OCI-LY1 (cell line): ENCODE results near the gene IFNK.

Source experiments
- CTCF ChIP-seq: fragments of 200-600 bp; sonication (generic), shearing (Covaris generic); IDR thresholded peaks from 2 replicates; pipeline ENCODE4 v1.5.1; 2017; ENCODE audit warnings: mild to moderate bottlenecking, antibody characterized with exemption, low read length, moderate library complexity, mixed read lengths
- EZH2 ChIP-seq: fragments of 200-600 bp; sonication (generic), shearing (Covaris generic); IDR thresholded peaks from 2 replicates; pipeline ENCODE4 v1.8.0; 2017; ENCODE audit warnings: borderline replicate concordance, mixed run types, mild to moderate bottlenecking, antibody characterized with exemption, low read length, moderate library complexity, mixed read lengths

GRCh38 chr9:27537756-27538155 is 13.7 kb downstream of the IFNK start:
- TF ChIP-seq CTCF (no peak), EZH2 (no peak)
